Measurements from ENCODE around the gene WDR77. TPM values are rescaled to one million over a fixed set of nuclear protein-coding genes. Genes with fewer than 3 reads are reported as not detected.
A peak's percentile ranks its signal among the peaks of the same experiment; 100 is the strongest.

WDR77 gene
- total and polyA plus RNA-seq, 7 donors = 13.8 to 29.5 (median 18.4) TPM

GRCh38 chr1:111474106-111474505 lies 25.1 kb upstream of the WDR77 start:
- no peaks in the 10 kb centered on the region for H3K9me3 ChIP-seq
- no peak for TF ChIP-seq POLR2A (IDR thresholded peaks at IDR 0.05)
- no peak for TF ChIP-seq EP300 (IDR thresholded peaks at IDR 0.05)
- no peak for TF ChIP-seq POLR2AphosphoS5 (IDR thresholded peaks at IDR 0.05)
- WGBS, 2 donors = 59 to 78% methylated on average over 5 of the region's 5 CpGs
- H3K4me3 ChIP-seq = peak overlapping the region in 3 of 4 donors; percentile 9 to 32 (median 14)
- no peak for DNase-seq
- peaks cover 11 to 35% (median 16%) of the 10 kb centered on the region in 4 donors for H3K36me3 ChIP-seq
- H3K27ac ChIP-seq = peak overlapping the region; percentile 29 to 48 (median 34)
- no peaks in the 10 kb centered on the region for H3K27me3 ChIP-seq
- intact Hi-C loops (cut with DNase I) = no loop called here
- no peaks in the 10 kb centered on the region for H3K4me1 ChIP-seq

GRCh38 chr1:111471538-111471937 lies 22.5 kb upstream of the WDR77 start:
- H3K27me3 ChIP-seq = no peaks in the 10 kb centered on the region
- no peak for DNase-seq
- peaks cover 15 to 61% (median 29%) of the 10 kb centered on the region in 4 donors for H3K36me3 ChIP-seq
- no peaks in the 10 kb centered on the region for H3K9me3 ChIP-seq
- TF ChIP-seq CTCF (IDR thresholded peaks at IDR 0.05) (no peak), POLR2AphosphoS5 (IDR thresholded peaks at IDR 0.05) (no peak), EP300 (IDR thresholded peaks at IDR 0.05) (no peak), POLR2A (IDR thresholded peaks at IDR 0.05) (no peak)
- H3K4me1 ChIP-seq = no peaks in the 10 kb centered on the region
- no peak overlapping the region for H3K4me3 ChIP-seq
- intact Hi-C loops (cut with DNase I) = no loop called here
- H3K27ac ChIP-seq = peak overlapping the region in 2 of 4 donors; percentile 24 to 36
- WGBS, 2 donors = 93 to 96% methylated on average over 3 of the region's 3 CpGs

- intact Hi-C loops (cut with DNase I) = no loop called here
- TF ChIP-seq EP300 (IDR thresholded peaks at IDR 0.05) (no peak), POLR2A (IDR thresholded peaks at IDR 0.05) (no peak), CTCF (IDR thresholded peaks at IDR 0.05) (no peak), POLR2AphosphoS5 (IDR thresholded peaks at IDR 0.05) (no peak)
- Histone ChIP-seq H3K4me1 (no peaks in the 10 kb centered on the region), H3K9me3 (no peaks in the 10 kb centered on the region), H3K4me3 (no peak overlapping the region), H3K27ac (peak overlapping the region in 3 of 4 donors; percentile 36 to 42 (median 39)), H3K27me3 (no peaks in the 10 kb centered on the region), H3K36me3 (peaks cover 15 to 63% (median 29%) of the 10 kb centered on the region in 4 donors)
- DNase-seq = peak; percentile 77
- WGBS, 2 donors = 39 to 62% methylated on average over 3 of the region's 3 CpGs
These were observed 22.0 kb upstream of the WDR77 start for GRCh38 chr1:111471012-111471411.

- intact Hi-C loops (cut with DNase I) = no loop called here
- 77 to 93% methylated on average over 5 of the region's 5 CpGs for WGBS, 2 donors
- peak overlapping the region in 3 of 4 donors; percentile 29 to 42 (median 39) for H3K27ac ChIP-seq
- TF ChIP-seq POLR2AphosphoS5 (IDR thresholded peaks at IDR 0.05) = no peak
- TF ChIP-seq EP300 (IDR thresholded peaks at IDR 0.05) = no peak
- no peak for TF ChIP-seq POLR2A (IDR thresholded peaks at IDR 0.05)
- no peak for TF ChIP-seq CTCF (IDR thresholded peaks at IDR 0.05)
- H3K4me1 ChIP-seq = no peaks in the 10 kb centered on the region
- H3K4me3 ChIP-seq = no peak overlapping the region
- DNase-seq = no peak
- H3K36me3 ChIP-seq = peaks cover 15 to 64% (median 29%) of the 10 kb centered on the region in 4 donors
- H3K27me3 ChIP-seq = no peaks in the 10 kb centered on the region
- no peaks in the 10 kb centered on the region for H3K9me3 ChIP-seq
These were observed 21.5 kb upstream of the WDR77 start for GRCh38 chr1:111470596-111470995.

GRCh38 chr1:111469539-111469938 lies 20.5 kb upstream of the WDR77 start:
- no peak for TF ChIP-seq POLR2A (IDR thresholded peaks at IDR 0.05)
- no peak for TF ChIP-seq EP300 (IDR thresholded peaks at IDR 0.05)
- TF ChIP-seq POLR2AphosphoS5 (IDR thresholded peaks at IDR 0.05) = no peak
- intact Hi-C loops (cut with DNase I) = no loop called here
- Histone ChIP-seq H3K4me3 (no peak overlapping the region), H3K27me3 (no peaks in the 10 kb centered on the region), H3K27ac (no peak overlapping the region), H3K36me3 (peaks cover 15 to 71% (median 29%) of the 10 kb centered on the region in 4 donors), H3K9me3 (no peaks in the 10 kb centered on the region), H3K4me1 (no peaks in the 10 kb centered on the region)
- DNase-seq = no peak

GRCh38 chr1:111468717-111469100 lies 19.7 kb upstream of the WDR77 start:
- no peak for DNase-seq
- no peak overlapping the region for H3K27ac ChIP-seq
- H3K4me1 ChIP-seq = peaks cover 0 to under 1% (median 0%) of the 10 kb centered on the region in 4 donors
- H3K4me3 ChIP-seq = no peak overlapping the region
- TF ChIP-seq POLR2A (IDR thresholded peaks at IDR 0.05) (no peak), POLR2AphosphoS5 (IDR thresholded peaks at IDR 0.05) (no peak), EP300 (IDR thresholded peaks at IDR 0.05) (no peak), CTCF (IDR thresholded peaks at IDR 0.05) (no peak)
- peaks cover 15 to 77% (median 29%) of the 10 kb centered on the region in 4 donors for H3K36me3 ChIP-seq
- intact Hi-C loops (cut with DNase I) = no loop called here
- no peaks in the 10 kb centered on the region for H3K9me3 ChIP-seq
- no peaks in the 10 kb centered on the region for H3K27me3 ChIP-seq

Data from sigmoid colon (tissue), 7 donors.